ENCODE results near the gene RTL10. TPM values are rescaled to one million over a fixed set of nuclear protein-coding genes. Genes with fewer than 3 reads are reported as not detected.
A peak's percentile ranks its signal among the peaks of the same experiment; 100 is the strongest.

Gene RTL10
- total RNA-seq, 2 donors from 2014 or later: 15.7 to 41.9 TPM

GRCh38 chr22:19831016-19831415 is 23.7 kb downstream of the RTL10 start:
- intact Hi-C loops (cut with DNase I): no loop called here
- no peak for DNase-seq (ENCODE audit: low spot score)
- 90% methylated on average over 6 of the region's 6 CpGs for WGBS
- Histone ChIP-seq H3K36me3 (no peaks in the 10 kb centered on the region), H3K4me3 (no peak overlapping the region), H3K27me3 (replicated peaks; ENCODE audit: insufficient read depth) (no peaks in the 10 kb centered on the region), H3K4me1 (replicated peaks) (no peaks in the 10 kb centered on the region), H3K27ac (no peak overlapping the region), H3K9me3 (no peaks in the 10 kb centered on the region)
- TF ChIP-seq POLR2AphosphoS5 (IDR thresholded peaks at IDR 0.05): no peak
- TF ChIP-seq CTCF (IDR thresholded peaks at IDR 0.05): no peak
- no peak for TF ChIP-seq POLR2A (IDR thresholded peaks at IDR 0.05)

- intact Hi-C loops (cut with DNase I): no loop called here
- 59% methylated on average over 2 of the region's 2 CpGs for WGBS
- Histone ChIP-seq H3K27me3 (replicated peaks; ENCODE audit: insufficient read depth) (no peaks in the 10 kb centered on the region), H3K4me1 (replicated peaks) (no peaks in the 10 kb centered on the region), H3K9me3 (no peaks in the 10 kb centered on the region), H3K4me3 (no peak overlapping the region), H3K27ac (no peak overlapping the region), H3K36me3 (no peaks in the 10 kb centered on the region)
- DNase-seq (ENCODE audit: low spot score): no peak
- no peak for TF ChIP-seq POLR2AphosphoS5 (IDR thresholded peaks at IDR 0.05)
- TF ChIP-seq CTCF (IDR thresholded peaks at IDR 0.05): no peak
- TF ChIP-seq POLR2A (IDR thresholded peaks at IDR 0.05): no peak
Observed at GRCh38 chr22:19828035-19828401, 26.7 kb downstream of the RTL10 start.

GRCh38 chr22:19827341-19828034 is 27.2 kb downstream of the RTL10 start:
- intact Hi-C loops (cut with DNase I): no loop called here
- 28% methylated on average over 10 of the region's 10 CpGs for WGBS
- TF ChIP-seq POLR2A (IDR thresholded peaks at IDR 0.05) (no peak), POLR2AphosphoS5 (IDR thresholded peaks at IDR 0.05) (no peak), CTCF (IDR thresholded peaks at IDR 0.05) (no peak)
- no peak overlapping the region for H3K4me3 ChIP-seq
- H3K9me3 ChIP-seq: no peaks in the 10 kb centered on the region
- no peaks in the 10 kb centered on the region for H3K36me3 ChIP-seq
- no peaks in the 10 kb centered on the region for H3K27me3 ChIP-seq (replicated peaks; ENCODE audit: insufficient read depth)
- H3K27ac ChIP-seq: peak overlapping the region in 1 of 2 donors; percentile 10
- H3K4me1 ChIP-seq (replicated peaks): no peaks in the 10 kb centered on the region
- DNase-seq (ENCODE audit: low spot score): no peak

- Histone ChIP-seq H3K27ac (no peak overlapping the region), H3K27me3 (replicated peaks; ENCODE audit: insufficient read depth) (no peaks in the 10 kb centered on the region), H3K4me1 (replicated peaks) (no peaks in the 10 kb centered on the region), H3K9me3 (no peaks in the 10 kb centered on the region), H3K36me3 (no peaks in the 10 kb centered on the region), H3K4me3 (no peak overlapping the region)
- no peak for DNase-seq (ENCODE audit: low spot score)
- 20% methylated on average over 2 of the region's 2 CpGs for WGBS
- intact Hi-C loops (cut with DNase I): no loop called here
- TF ChIP-seq POLR2AphosphoS5 (IDR thresholded peaks at IDR 0.05) (peak; percentile 31), CTCF (IDR thresholded peaks at IDR 0.05) (no peak), POLR2A (IDR thresholded peaks at IDR 0.05) (no peak)
Observed at GRCh38 chr22:19826619-19826950, 28.1 kb downstream of the RTL10 start.

- Histone ChIP-seq H3K27ac (no peak overlapping the region), H3K4me1 (replicated peaks) (no peaks in the 10 kb centered on the region), H3K4me3 (no peak overlapping the region), H3K27me3 (replicated peaks; ENCODE audit: insufficient read depth) (no peaks in the 10 kb centered on the region), H3K9me3 (no peaks in the 10 kb centered on the region), H3K36me3 (no peaks in the 10 kb centered on the region)
- no peak for TF ChIP-seq CTCF (IDR thresholded peaks at IDR 0.05)
- no peak for TF ChIP-seq POLR2AphosphoS5 (IDR thresholded peaks at IDR 0.05)
- TF ChIP-seq POLR2A (IDR thresholded peaks at IDR 0.05): no peak
- 80% methylated on average over 7 of the region's 7 CpGs for WGBS
- intact Hi-C loops (cut with DNase I): no loop called here
- DNase-seq (ENCODE audit: low spot score): no peak
Observed at GRCh38 chr22:19825904-19826618, 28.6 kb downstream of the RTL10 start.
